Sigmoid colon (tissue), 7 donors: Measurements from ENCODE around the gene MRTFA. TPM values are rescaled to one million over a fixed set of nuclear protein-coding genes. Genes with fewer than 3 reads are reported as not detected.

ENCODE experiments used
- DNase-seq: peaks from one replicate; pipeline ENCODE4 v3.0.0-alpha.2; 2019
- H3K27ac ChIP-seq, 4 donors: fragments of 200-600 bp; sonication (generic); one replicate each; pipeline ENCODE4 v1.5.1; 2016 to 2019; ENCODE audit warnings: mild to moderate bottlenecking in 1 of 4
- H3K27me3 ChIP-seq, 3 donors: fragments of 200-600 bp; sonication (generic); one replicate each; pipeline ENCODE4 v1.5.1; 2019; ENCODE audit warnings: mild to moderate bottlenecking in 1 of 3
- H3K36me3 ChIP-seq, 4 donors: fragments of 200-600 bp; sonication (generic); one replicate each; pipeline ENCODE4 v1.5.1; 2016 to 2019
- H3K4me1 ChIP-seq, 4 donors: fragments of 200-600 bp; sonication (generic); one replicate each; pipeline ENCODE4 v1.5.1; 2017 to 2019
- H3K4me3 ChIP-seq, 4 donors: fragments of 200-600 bp; sonication (generic); one replicate each; pipeline ENCODE4 v1.5.1; 2017 to 2019; ENCODE audit warnings: mild to moderate bottlenecking in 2 of 4, moderate library complexity in 1 of 4
- H3K9me3 ChIP-seq, 4 donors: fragments of 200-600 bp in 3 of 4; sonication (generic) in 3 of 4; one replicate each; pipeline versions ENCODE4 v1.5.1 to v1.6.1; 2013 to 2019
- EP300 ChIP-seq, 4 donors: sonication (generic); formaldehyde crosslinking; IDR thresholded peaks; one replicate each; pipeline ENCODE4 v1.6.1; 2017; ENCODE audit warnings: antibody characterized with exemption in 4 of 4
- POLR2A ChIP-seq, 2 donors: fragments of 450-650 bp; IDR thresholded peaks; one replicate each; pipeline ENCODE4 v1.6.1; 2016; ENCODE audit warnings: antibody characterized with exemption in 2 of 2, mild to moderate bottlenecking in 2 of 2, moderate library complexity in 2 of 2
- POLR2AphosphoS5 ChIP-seq, 4 donors: sonication (generic); formaldehyde crosslinking; IDR thresholded peaks; one replicate each; pipeline ENCODE4 v1.6.1; 2017; ENCODE audit warnings: antibody characterized with exemption in 4 of 4
- WGBS, 2 donors: extraction: QIAGEN DNeasy Blood & Tissue Kit; methylation state at CpG; one replicate each; pipeline ENCODE4 v1.1.7; 2013; 5-methylcytosine and 5-hydroxymethylcytosine counted together
- intact Hi-C: fragments of 100-400 bp; cut with DNase I; formaldehyde crosslinking; loops from one replicate; pipeline ENCODE4 v1.15.1; 2023
- polyA plus RNA-seq, 3 donors: library from polyadenylated mRNA; stranded (reverse); fragments of 200-250 nt; gene quantifications; one replicate each; pipeline ENCODE4 v1.2.3, GENCODE V29; 2013
- total RNA-seq, 4 donors: library from RNA; depleted of rRNA; stranded (reverse); fragments of >200 nt; gene quantifications; one replicate each; pipeline ENCODE4 v1.1.0, GENCODE V29; 2016
- TF ChIP-seq, protein P1 (sequence below), 4 experiments: fragments of 450-650 bp in 3 of 4; fragments of 200-600 bp in 1 of 4; IDR thresholded peaks; one replicate each; pipeline ENCODE4 v1.5.1; 2016 to 2019; ENCODE audit warnings: antibody characterized with exemption in 4 of 4, mild to moderate bottlenecking in 3 of 4, moderate library complexity in 2 of 4
- donor health status: healthy with polysubstance abuse.
- donor health status: Bipolar disorder and iron deficiency.
- donor health status: healthy.

MRTFA gene
- total and polyA plus RNA-seq, 7 donors = 10.8 to 104 (median 29.2) TPM

DNA sequence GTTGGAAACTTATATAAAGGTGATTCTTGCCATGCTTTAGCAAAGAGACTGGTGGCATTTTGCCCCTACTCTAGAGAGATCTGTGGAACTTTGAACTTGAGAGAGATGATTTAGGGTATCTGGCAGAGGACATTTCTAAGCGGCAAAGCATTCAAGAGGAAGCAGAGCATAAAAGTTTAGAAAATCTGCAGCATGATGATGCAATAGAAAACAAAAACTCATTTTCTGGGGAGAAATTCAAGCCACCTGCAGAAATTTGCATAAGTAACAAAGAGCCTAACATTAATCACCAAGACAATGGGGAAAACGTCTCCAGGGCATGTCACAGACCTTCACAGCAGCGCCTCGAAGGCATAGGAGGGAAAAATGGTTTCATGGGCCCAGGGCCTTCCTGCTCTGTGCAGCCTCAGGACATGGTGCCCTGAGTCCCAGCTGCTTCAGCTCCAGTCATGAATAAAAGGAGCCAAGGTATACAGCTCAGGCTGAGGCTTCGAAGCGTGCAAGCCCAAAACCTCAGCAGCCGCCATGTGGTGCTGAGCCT is 83.4 kb downstream of the MRTFA start:
- intact Hi-C loops = no loop called here
- TF ChIP-seq POLR2A (IDR thresholded peaks at IDR 0.05) (no peak), POLR2AphosphoS5 (IDR thresholded peaks at IDR 0.05) (no peak)
- TF ChIP-seq, protein P1, sequence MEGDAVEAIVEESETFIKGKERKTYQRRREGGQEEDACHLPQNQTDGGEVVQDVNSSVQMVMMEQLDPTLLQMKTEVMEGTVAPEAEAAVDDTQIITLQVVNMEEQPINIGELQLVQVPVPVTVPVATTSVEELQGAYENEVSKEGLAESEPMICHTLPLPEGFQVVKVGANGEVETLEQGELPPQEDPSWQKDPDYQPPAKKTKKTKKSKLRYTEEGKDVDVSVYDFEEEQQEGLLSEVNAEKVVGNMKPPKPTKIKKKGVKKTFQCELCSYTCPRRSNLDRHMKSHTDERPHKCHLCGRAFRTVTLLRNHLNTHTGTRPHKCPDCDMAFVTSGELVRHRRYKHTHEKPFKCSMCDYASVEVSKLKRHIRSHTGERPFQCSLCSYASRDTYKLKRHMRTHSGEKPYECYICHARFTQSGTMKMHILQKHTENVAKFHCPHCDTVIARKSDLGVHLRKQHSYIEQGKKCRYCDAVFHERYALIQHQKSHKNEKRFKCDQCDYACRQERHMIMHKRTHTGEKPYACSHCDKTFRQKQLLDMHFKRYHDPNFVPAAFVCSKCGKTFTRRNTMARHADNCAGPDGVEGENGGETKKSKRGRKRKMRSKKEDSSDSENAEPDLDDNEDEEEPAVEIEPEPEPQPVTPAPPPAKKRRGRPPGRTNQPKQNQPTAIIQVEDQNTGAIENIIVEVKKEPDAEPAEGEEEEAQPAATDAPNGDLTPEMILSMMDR (IDR thresholded peaks at IDR 0.05) = no peak
- 96% methylated on average over 7 of the region's 7 CpGs for WGBS, 2 donors

GRCh38 chr22:40552070-40552469 is 84.4 kb downstream of the MRTFA start:
- TF ChIP-seq EP300 (IDR thresholded peaks at IDR 0.05) (no peak), POLR2AphosphoS5 (IDR thresholded peaks at IDR 0.05) (no peak), POLR2A (IDR thresholded peaks at IDR 0.05) (no peak)
- TF ChIP-seq, protein P1 (IDR thresholded peaks at IDR 0.05) = no peak
- WGBS, 2 donors = 96 to 97% methylated on average over 9 of the region's 9 CpGs
- no peaks in the 10 kb centered on the region for H3K27me3 ChIP-seq
- intact Hi-C loops = no loop called here
- no peaks in the 10 kb centered on the region for H3K9me3 ChIP-seq
- peaks cover 0 to 11% (median 3%) of the 10 kb centered on the region in 4 donors for H3K4me1 ChIP-seq
- peaks cover 0 to 10% (median 2%) of the 10 kb centered on the region in 4 donors for H3K36me3 ChIP-seq
- H3K27ac ChIP-seq = no peak overlapping the region
- H3K4me3 ChIP-seq = no peak overlapping the region
- DNase-seq = no peak

More for the DNA sequence above, 83.4 kb downstream of the MRTFA start:
- H3K27ac ChIP-seq = no peak overlapping the region
- H3K4me1 ChIP-seq = peaks cover 0 to 15% (median 3%) of the 10 kb centered on the region in 4 donors
- no peak for DNase-seq
- H3K4me3 ChIP-seq = no peak overlapping the region
- H3K9me3 ChIP-seq = no peaks in the 10 kb centered on the region
- no peaks in the 10 kb centered on the region for H3K27me3 ChIP-seq
- H3K36me3 ChIP-seq = peaks cover 0 to 10% (median 2%) of the 10 kb centered on the region in 4 donors

DNA sequence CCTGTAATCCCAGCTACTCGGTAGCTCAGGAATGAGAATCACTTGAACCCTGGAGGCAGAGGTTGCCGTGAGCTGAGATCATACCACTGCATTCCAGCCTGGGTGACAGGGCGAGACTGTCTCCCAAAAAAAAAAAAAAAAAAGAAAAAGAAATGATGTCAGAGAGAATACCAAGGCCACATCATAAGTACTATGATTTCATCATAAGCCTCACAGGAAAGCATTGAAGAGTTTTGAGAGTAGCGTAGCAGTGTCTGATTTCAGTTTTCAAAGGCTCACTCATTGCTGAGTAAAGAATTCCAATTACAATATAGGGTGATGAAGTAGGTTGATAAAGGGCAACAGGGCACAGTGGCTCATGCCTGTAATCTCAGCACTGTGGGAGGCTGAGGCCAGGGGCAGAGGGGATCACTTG is 88.8 kb downstream of the MRTFA start:
- no peak for DNase-seq
- Histone ChIP-seq H3K27ac (no peak overlapping the region), H3K9me3 (no peaks in the 10 kb centered on the region), H3K27me3 (no peaks in the 10 kb centered on the region), H3K4me3 (no peak overlapping the region), H3K4me1 (peaks cover 0 to 14% (median 5%) of the 10 kb centered on the region in 4 donors), H3K36me3 (peaks cover 0 to 23% (median 2%) of the 10 kb centered on the region in 4 donors)
- TF ChIP-seq, protein P1 (IDR thresholded peaks at IDR 0.05) = no peak
- TF ChIP-seq EP300 (IDR thresholded peaks at IDR 0.05) = no peak
- TF ChIP-seq POLR2AphosphoS5 (IDR thresholded peaks at IDR 0.05) = no peak
- TF ChIP-seq POLR2A (IDR thresholded peaks at IDR 0.05) = no peak
- intact Hi-C loops = no loop called here
- 98 to 99% methylated on average over 4 of the region's 4 CpGs for WGBS, 2 donors

DNA sequence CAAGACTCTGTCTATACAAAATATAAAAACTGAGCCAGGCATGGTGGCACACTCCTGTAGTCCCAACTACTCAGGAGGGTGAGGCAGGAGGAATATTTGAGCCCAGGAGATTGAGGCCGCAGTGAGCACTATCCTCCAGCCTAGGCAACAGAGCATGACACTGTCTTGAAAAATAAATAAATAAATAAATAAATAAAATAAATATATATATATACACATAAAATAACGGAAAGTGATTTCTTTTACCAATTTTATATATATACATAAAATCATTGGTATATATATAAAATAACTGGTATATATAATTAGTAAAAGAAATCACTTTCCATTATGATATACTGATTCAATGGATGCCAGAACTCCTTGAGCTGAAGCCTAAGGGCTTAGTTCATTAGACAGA is 91.8 kb downstream of the MRTFA start:
- 95 to 98% methylated on average over 2 of the region's 2 CpGs for WGBS, 2 donors
- no peaks in the 10 kb centered on the region for H3K27me3 ChIP-seq
- H3K4me1 ChIP-seq = peaks cover 0 to 18% (median 5%) of the 10 kb centered on the region in 4 donors
- DNase-seq = no peak
- no peaks in the 10 kb centered on the region for H3K9me3 ChIP-seq
- intact Hi-C loops = no loop called here
- no peak overlapping the region for H3K27ac ChIP-seq
- no peak for TF ChIP-seq POLR2AphosphoS5 (IDR thresholded peaks at IDR 0.05)
- TF ChIP-seq, protein P1 (IDR thresholded peaks at IDR 0.05) = no peak
- no peak for TF ChIP-seq POLR2A (IDR thresholded peaks at IDR 0.05)
- TF ChIP-seq EP300 (IDR thresholded peaks at IDR 0.05) = no peak
- H3K4me3 ChIP-seq = no peak overlapping the region
- peaks cover 0 to 13% (median 0%) of the 10 kb centered on the region in 4 donors for H3K36me3 ChIP-seq
